Parathyroid adenoma (tissue), 2 donors: ENCODE measurements around the gene NF1.

ENCODE experiments used
- H2AFZ ChIP-seq: fragments of 300-600 bp; sonication (generic); one replicate; pipeline ENCODE4 v1.7.0; 2017; ENCODE audit warnings: antibody characterized with exemption, mild to moderate bottlenecking
- H3K27ac ChIP-seq: fragments of 300-600 bp; sonication (generic); one replicate; pipeline ENCODE4 v1.7.0; 2017
- H3K27me3 ChIP-seq: fragments of 300-600 bp; sonication (generic); one replicate; pipeline ENCODE4 v1.7.0; 2017; ENCODE audit warnings: low read length; ENCODE audit not compliant: control insufficient read depth, insufficient read depth
- H3K36me3 ChIP-seq: fragments of 300-600 bp; sonication (generic); one replicate; pipeline ENCODE4 v1.7.0; 2017; ENCODE audit warnings: low read length; ENCODE audit not compliant: control insufficient read depth, insufficient read depth
- H3K4me1 ChIP-seq: fragments of 300-600 bp; sonication (generic); one replicate; pipeline ENCODE4 v1.7.0; 2017; ENCODE audit warnings: control low read depth
- H3K4me2 ChIP-seq: fragments of 300-600 bp; sonication (generic); one replicate; pipeline ENCODE4 v1.7.0; 2017; ENCODE audit warnings: low read length
- H3K4me3 ChIP-seq: fragments of 300-600 bp; sonication (generic); one replicate; pipeline ENCODE4 v1.7.0; 2017; ENCODE audit warnings: low read depth, low read length
- H3K79me2 ChIP-seq: fragments of 300-600 bp; sonication (generic); one replicate; pipeline ENCODE4 v1.7.0; 2017; ENCODE audit warnings: control low read depth
- H3K9ac ChIP-seq: fragments of 300-600 bp; sonication (generic); one replicate; pipeline ENCODE4 v1.7.0; 2017; ENCODE audit warnings: mild to moderate bottlenecking
- H3K9me3 ChIP-seq: fragments of 300-600 bp; sonication (generic); one replicate; pipeline ENCODE4 v1.7.0; 2017; ENCODE audit warnings: low read length; ENCODE audit not compliant: control insufficient read depth
- CTCF ChIP-seq: fragments of 300-600 bp; sonication (generic); IDR thresholded peaks from one replicate; pipeline ENCODE4 v1.7.0; 2017; ENCODE audit warnings: antibody characterized with exemption, mild to moderate bottlenecking
- donor health status: primary hyperparathyroidism.

Gene NF1

GRCh38 chr17:31060791-31061550 is 33.8 kb upstream of the NF1 start:
- no peak overlapping the region for H3K9ac ChIP-seq

GRCh38 chr17:31061678-31062077 is 33.1 kb upstream of the NF1 start:
- no peaks in the 10 kb centered on the region for H3K9me3 ChIP-seq
- no peaks in the 10 kb centered on the region for H3K36me3 ChIP-seq
- H3K4me1 ChIP-seq = no peaks in the 10 kb centered on the region
- H3K4me2 ChIP-seq = no peak overlapping the region
- TF ChIP-seq CTCF = no peak
- H3K9ac ChIP-seq = no peak overlapping the region
- H3K4me3 ChIP-seq = no peak overlapping the region
- H3K79me2 ChIP-seq = no peaks in the 10 kb centered on the region
- H3K27me3 ChIP-seq = no peaks in the 10 kb centered on the region
- no peak overlapping the region for H2AFZ ChIP-seq
- no peak overlapping the region for H3K27ac ChIP-seq

More at GRCh38 chr17:31060791-31061550, 33.8 kb upstream of the NF1 start:
- Histone ChIP-seq H3K27ac (no peak overlapping the region), H2AFZ (no peak overlapping the region), H3K4me3 (no peak overlapping the region), H3K4me1 (no peaks in the 10 kb centered on the region), H3K9me3 (no peaks in the 10 kb centered on the region), H3K27me3 (no peaks in the 10 kb centered on the region), H3K79me2 (no peaks in the 10 kb centered on the region), H3K4me2 (no peak overlapping the region), H3K36me3 (no peaks in the 10 kb centered on the region)
- no peak for TF ChIP-seq CTCF

- Histone ChIP-seq H3K36me3 (no peaks in the 10 kb centered on the region), H3K4me3 (no peak overlapping the region), H3K27me3 (no peaks in the 10 kb centered on the region), H2AFZ (no peak overlapping the region), H3K4me1 (no peaks in the 10 kb centered on the region), H3K79me2 (no peaks in the 10 kb centered on the region), H3K9ac (no peak overlapping the region), H3K27ac (no peak overlapping the region), H3K4me2 (no peak overlapping the region), H3K9me3 (no peaks in the 10 kb centered on the region)
- no peak for TF ChIP-seq CTCF
These were observed 32.4 kb upstream of the NF1 start for GRCh38 chr17:31062346-31062745.

GRCh38 chr17:31064707-31065106 is 30.1 kb upstream of the NF1 start:
- Histone ChIP-seq H3K36me3 (no peaks in the 10 kb centered on the region), H2AFZ (no peak overlapping the region), H3K9me3 (no peaks in the 10 kb centered on the region), H3K4me2 (no peak overlapping the region), H3K4me1 (no peaks in the 10 kb centered on the region), H3K9ac (no peak overlapping the region), H3K27ac (no peak overlapping the region), H3K27me3 (no peaks in the 10 kb centered on the region), H3K4me3 (no peak overlapping the region), H3K79me2 (no peaks in the 10 kb centered on the region)
- no peak for TF ChIP-seq CTCF

- no peaks in the 10 kb centered on the region for H3K27me3 ChIP-seq
- no peaks in the 10 kb centered on the region for H3K79me2 ChIP-seq
- H3K4me1 ChIP-seq = no peaks in the 10 kb centered on the region
- H3K27ac ChIP-seq = peak overlapping the region; percentile 31
- no peak overlapping the region for H3K9ac ChIP-seq
- H3K9me3 ChIP-seq = no peaks in the 10 kb centered on the region
- H2AFZ ChIP-seq = no peak overlapping the region
- H3K4me2 ChIP-seq = no peak overlapping the region
- TF ChIP-seq CTCF = no peak
- H3K4me3 ChIP-seq = no peak overlapping the region
- H3K36me3 ChIP-seq = no peaks in the 10 kb centered on the region
These were observed 27.0 kb upstream of the NF1 start for GRCh38 chr17:31067691-31068184.
